NOMO-1 (cell line): ENCODE measurements around the gene DCC.
A peak's percentile ranks its signal among the peaks of the same experiment; 100 is the strongest.

Experiments used
- DNase-seq, 2 experiments: peaks; one replicate each; lab custom pipeline; 2025; ENCODE audit not compliant: unreplicated experiment in 2 of 2; lab: John Stamatoyannopoulos, UW

Gene DCC

GRCh38 chr18:53319628-53320027 is 979.6 kb downstream of the DCC start:
- DNase-seq: no peak

GRCh38 chr18:53322163-53322562 is 982.2 kb downstream of the DCC start:
- DNase-seq: no peak

- no peak for DNase-seq
Measured at GRCh38 chr18:53324353-53324752, 984.4 kb downstream of the DCC start.

- DNase-seq: no peak
Measured at GRCh38 chr18:53360501-53361443, 1020.8 kb downstream of the DCC start.

GRCh38 chr18:53375621-53376020 is 1035.6 kb downstream of the DCC start:
- DNase-seq: no peak

DNA sequence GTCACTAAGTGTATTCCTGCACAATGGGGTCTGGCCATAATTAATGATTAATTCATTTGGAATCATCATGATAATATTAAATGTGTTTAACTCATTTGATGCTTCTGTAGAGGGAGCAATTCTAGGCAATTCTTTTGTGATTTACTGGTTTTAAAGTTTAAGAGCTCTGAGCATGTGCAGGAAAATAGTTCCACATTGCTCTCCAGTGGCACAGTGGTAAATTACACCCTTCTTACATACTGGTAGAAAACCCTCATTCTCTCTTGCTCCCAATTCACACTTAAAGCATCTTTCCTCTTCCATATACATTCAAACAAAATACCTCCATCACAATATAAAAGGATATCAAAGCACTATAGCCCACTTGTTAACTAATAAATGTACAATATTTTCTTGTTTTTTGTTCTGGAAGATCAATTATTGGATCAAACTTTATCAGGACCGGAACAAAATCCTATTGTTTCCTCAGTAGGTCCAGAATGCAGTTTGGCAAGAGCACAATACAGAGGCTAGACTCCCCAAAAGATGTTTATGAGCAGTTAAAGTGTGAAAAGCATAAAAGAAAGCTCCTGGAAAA is 1040.2 kb downstream of the DCC start:
- DNase-seq: peak in 1 of 2 experiments; percentile 10

- DNase-seq: no peak
Measured at GRCh38 chr18:53382870-53383269, 1042.9 kb downstream of the DCC start.

DNA sequence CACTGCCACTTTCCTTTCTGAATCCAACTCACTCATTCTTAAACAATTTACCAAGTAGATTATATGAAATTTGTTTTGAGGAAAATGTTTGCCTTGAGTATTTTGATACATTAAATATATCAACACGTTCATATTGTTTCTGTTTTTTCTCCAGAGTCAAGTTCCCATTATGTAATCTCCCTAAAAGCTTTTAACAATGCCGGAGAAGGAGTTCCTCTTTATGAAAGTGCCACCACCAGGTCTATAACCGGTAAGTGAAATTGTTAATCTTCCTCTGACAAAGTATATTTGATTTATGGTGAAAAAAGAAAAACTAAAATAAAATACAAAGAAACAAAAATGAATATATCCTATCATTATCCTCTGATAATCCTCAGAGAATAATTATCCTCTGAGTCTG is 1045.9 kb downstream of the DCC start:
- DNase-seq: no peak

- no peak for DNase-seq
Measured at GRCh38 chr18:53387581-53387980, 1047.6 kb downstream of the DCC start.

DNA sequence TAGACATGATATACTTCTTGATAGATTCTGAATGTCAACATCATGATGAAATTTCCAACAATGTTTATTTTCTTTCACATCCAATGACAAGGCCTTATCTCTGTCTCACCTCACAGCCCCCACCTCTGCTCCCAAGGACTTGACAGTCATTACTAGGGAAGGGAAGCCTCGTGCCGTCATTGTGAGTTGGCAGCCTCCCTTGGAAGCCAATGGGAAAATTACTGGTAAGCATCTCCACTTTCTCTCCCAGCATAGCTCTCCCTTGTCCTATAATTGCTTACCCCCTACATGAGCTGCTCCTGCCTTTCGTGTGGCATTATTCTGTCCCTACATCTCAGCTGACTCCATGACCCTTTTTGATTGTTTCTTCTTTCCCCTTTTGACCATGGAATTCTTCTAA is 1062.7 kb downstream of the DCC start:
- no peak for DNase-seq

GRCh38 chr18:53408271-53408670 is 1068.3 kb downstream of the DCC start:
- DNase-seq: no peak

DNA sequence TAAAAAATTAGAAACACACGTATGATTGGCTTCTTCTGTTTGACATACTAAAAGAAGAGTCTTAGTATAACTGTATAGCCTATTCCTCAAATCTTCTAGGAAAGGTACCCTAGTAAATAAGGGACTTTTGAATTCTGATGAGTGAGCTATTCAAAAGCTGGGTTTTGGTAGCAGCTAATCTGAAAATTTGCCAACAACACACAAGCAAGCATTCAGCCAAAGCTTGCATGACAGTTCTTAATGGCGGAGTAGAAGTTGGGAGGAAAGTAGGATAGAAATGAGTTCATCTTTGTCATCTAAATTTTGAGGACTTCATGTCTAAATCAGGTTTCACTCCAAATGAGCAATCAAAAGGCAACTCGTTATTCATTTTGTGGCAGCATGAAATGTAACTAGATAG is 1071.5 kb downstream of the DCC start:
- DNase-seq: no peak

DNA sequence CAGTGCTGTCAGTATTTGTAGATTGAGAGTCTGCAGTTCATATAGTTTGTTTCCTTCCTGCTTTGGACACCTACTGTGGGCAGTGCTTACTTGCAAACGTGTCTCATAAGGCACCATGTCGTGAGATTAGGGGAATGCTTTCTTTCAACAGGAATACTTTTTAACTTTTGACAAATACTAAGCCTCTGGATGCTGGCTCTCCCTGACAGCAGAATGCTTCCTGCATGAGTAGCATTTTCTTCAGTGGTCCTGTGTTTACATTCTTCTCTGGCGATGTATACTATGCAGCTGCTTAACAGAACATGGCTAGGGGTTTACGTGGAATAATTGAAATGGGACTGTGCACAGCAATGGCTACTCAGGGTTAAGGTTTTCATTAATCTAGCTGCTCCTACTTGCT is 1077.0 kb downstream of the DCC start:
- no peak for DNase-seq

GRCh38 chr18:53421869-53422268 is 1081.9 kb downstream of the DCC start:
- no peak for DNase-seq

DNA sequence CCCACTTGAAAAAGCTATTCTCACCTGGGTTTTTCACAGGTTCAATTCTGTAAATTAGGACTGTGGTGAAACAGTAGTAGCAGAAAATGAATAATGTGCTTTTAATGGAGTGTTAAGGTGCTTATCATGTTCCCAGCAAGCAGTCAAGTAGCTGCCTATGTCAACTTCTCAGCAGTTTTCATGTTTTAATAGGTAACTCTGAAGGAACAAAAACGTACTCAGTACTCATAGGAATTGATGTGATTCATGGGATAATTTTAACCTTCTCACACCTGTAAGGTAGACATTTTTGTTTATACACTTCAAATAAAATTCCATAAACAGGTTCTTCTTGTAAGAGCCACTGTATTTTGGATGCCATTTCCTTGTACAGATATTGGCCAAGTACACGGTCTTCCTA is 1082.9 kb downstream of the DCC start:
- DNase-seq: no peak

DNA sequence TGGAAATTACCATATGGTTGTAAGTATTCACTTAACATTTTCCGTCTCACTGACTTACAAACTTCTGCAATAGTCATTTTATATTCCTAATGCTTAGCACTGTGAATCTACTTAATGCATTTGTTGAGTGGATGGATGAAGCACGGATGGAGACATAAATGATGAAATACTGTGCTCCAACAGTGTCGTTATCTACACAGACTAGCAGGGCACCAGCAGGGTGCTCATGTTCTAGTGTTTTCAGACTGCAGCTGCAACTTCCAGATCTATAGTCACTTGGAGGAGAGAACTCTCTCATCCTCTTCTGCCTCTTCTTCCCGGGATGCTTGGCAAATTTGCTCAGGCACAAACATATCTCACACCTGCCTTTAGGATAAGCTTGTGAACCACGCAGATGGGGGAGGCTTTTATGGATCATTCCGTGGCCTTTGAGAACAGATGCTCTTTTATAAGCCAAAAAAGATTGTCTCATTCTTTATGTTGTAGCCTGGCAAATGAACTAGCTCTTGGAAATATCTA is 1086.7 kb downstream of the DCC start:
- no peak for DNase-seq

- no peak for DNase-seq
Measured at GRCh38 chr18:53441761-53442414, 1101.9 kb downstream of the DCC start.

DNA sequence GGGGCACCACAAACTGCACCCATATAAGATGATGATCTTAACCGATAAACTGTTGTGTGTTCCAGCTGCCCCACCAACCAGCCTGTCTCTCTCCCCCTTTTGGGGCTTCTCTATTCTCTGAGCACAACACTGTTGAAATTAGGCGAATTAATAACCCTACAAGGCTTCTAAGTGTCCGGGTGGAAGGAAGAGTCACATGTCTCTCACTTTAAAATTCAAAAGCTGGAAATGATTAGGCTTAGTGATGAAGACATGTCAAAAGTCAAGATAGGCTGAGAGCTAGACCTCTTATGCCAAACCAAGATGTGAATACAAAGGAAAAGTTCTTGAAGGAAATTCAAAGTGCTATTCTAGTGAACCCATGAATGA is 1102.4 kb downstream of the DCC start:
- DNase-seq: no peak

- DNase-seq: no peak
Measured at GRCh38 chr18:53443336-53443735, 1103.3 kb downstream of the DCC start.

DNA sequence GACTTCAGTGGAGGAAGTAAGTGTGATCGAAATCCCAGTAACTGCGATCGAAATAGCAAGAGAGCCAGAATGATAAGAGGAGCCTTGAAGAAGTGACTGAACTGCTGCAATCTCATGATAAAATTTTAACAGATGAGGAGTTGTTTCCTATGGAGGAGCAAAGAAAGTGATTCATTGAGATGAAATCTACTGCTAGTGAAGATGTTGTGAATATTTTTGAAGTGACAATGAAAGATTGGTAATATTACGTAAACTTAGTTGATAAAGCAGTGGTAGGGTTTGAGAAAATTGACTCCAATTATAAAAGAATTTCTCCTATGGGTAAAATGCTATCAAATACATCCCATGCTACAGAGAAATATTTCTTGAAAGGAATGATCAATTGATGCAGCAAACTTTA is 1103.8 kb downstream of the DCC start:
- no peak for DNase-seq

DNA sequence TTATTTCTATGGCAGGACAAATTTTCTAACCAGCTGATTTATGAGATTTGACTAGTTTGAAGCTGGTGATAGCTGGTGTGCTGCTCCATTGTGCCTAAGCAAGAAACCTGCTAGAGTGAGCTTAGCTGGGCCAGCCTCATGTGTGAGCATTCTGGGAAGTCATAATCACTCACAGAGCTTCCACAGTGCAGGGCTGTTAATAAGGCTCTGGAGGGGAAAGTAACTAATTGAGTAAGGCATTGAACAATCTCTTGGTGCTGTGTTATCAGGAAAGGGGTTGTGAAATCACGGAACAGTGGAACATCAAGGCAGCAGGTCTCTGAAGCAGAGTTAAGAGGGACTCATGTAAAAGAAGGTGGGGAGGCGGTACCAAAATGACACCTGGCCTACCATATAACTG is 1111.9 kb downstream of the DCC start:
- no peak for DNase-seq

DNA sequence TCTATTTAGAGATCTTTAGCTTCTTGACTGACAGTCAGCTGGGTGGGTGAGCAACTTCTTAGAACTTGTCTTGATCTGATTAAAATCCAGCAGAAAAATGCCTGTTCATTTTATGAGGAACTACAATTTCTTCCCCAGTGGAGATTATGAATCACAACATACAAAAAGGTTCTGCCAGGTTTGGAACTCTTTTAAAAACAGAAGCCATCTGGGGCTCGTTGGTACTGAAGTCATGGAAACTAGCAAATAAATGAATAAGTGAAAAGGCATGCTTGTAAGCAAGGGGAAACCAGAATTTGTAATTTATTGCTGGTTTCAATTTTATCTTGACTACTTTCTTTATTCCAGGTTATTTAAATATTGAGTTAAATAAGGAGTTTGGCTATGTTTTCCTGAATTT is 1117.1 kb downstream of the DCC start:
- no peak for DNase-seq
